ENCODE results near the gene FAM25A. TPM values are rescaled to one million over a fixed set of nuclear protein-coding genes. Genes with fewer than 3 reads are reported as not detected.
"Not testable (repeated sequence)": the region's sequence is repeated elsewhere in the genome, so short reads cannot be mapped to it uniquely, and the experiment has no call there.

Gene FAM25A
- total and polyA plus RNA-seq, 7 donors: 0.82 TPM; not detected in 6

- DNase-seq (no peak), ATAC-seq (no peak)
- no peaks in the 10 kb centered on the region for H3K9me3 ChIP-seq
- peaks cover 0 to 19% of the 10 kb centered on the region in 2 donors for H3K36me3 ChIP-seq (ENCODE audit: insufficient read depth in 1 of 2, low read depth in 1 of 2)
- H3K27ac ChIP-seq: no peak overlapping the region
- no peak for TF ChIP-seq CTCF (IDR thresholded peaks at IDR 0.05)
- no peak overlapping the region for H3K4me3 ChIP-seq
- WGBS, 3 donors: 95 to 99% (median 96%) methylated on average over 2 of the region's 2 CpGs
- no peaks in the 10 kb centered on the region for H3K27me3 ChIP-seq (ENCODE audit: insufficient read depth in 3 of 3, low read length in 2 of 3)
- intact Hi-C loops (cut with DNase I): no loop called here
- peaks cover 12% of the 10 kb centered on the region for H3K4me1 ChIP-seq
Measured at GRCh38 chr10:86992929-86993328, 27.2 kb upstream of the FAM25A start.

GRCh38 chr10:86999802-87000403 is 20.2 kb upstream of the FAM25A start:
- H3K4me3 ChIP-seq; H3K27me3 ChIP-seq (ENCODE audit: insufficient read depth in 3 of 3, low read length in 2 of 3); H3K27ac ChIP-seq; H3K9me3 ChIP-seq; intact Hi-C loops (cut with DNase I); H3K4me1 ChIP-seq; H3K36me3 ChIP-seq (ENCODE audit: insufficient read depth in 1 of 2, low read depth in 1 of 2); ATAC-seq; DNase-seq: not testable (repeated sequence)
- 80 to 85% (median 83%) methylated on average over 6 of the region's 6 CpGs for WGBS, 3 donors

- no peak overlapping the region for H3K4me3 ChIP-seq
- DNase-seq (no peak), ATAC-seq (no peak)
- H3K27ac ChIP-seq: no peak overlapping the region
- intact Hi-C loops (cut with DNase I): no loop called here
- 66 to 79% (median 70%) methylated on average over 3 of the region's 3 CpGs for WGBS, 3 donors
- no peaks in the 10 kb centered on the region for H3K9me3 ChIP-seq
- H3K4me1 ChIP-seq: no peaks in the 10 kb centered on the region
- no peak for TF ChIP-seq CTCF (IDR thresholded peaks at IDR 0.05)
- H3K27me3 ChIP-seq (ENCODE audit: insufficient read depth in 3 of 3, low read length in 2 of 3): no peaks in the 10 kb centered on the region
- H3K36me3 ChIP-seq (ENCODE audit: insufficient read depth in 1 of 2, low read depth in 1 of 2): no peaks in the 10 kb centered on the region
Measured at GRCh38 chr10:87000491-87000890, 19.6 kb upstream of the FAM25A start.

- 67 to 80% (median 76%) methylated on average over 1 of the region's 1 CpG for WGBS, 3 donors
- not testable (repeated sequence) for ATAC-seq
Measured at GRCh38 chr10:87007124-87007523, 13.0 kb upstream of the FAM25A start.

GRCh38 chr10:87007674-87008073 is 12.4 kb upstream of the FAM25A start:
- H3K27ac ChIP-seq; intact Hi-C loops (cut with DNase I); H3K36me3 ChIP-seq (ENCODE audit: insufficient read depth in 1 of 2, low read depth in 1 of 2); DNase-seq; H3K4me1 ChIP-seq; ATAC-seq; H3K9me3 ChIP-seq; H3K4me3 ChIP-seq; H3K27me3 ChIP-seq (ENCODE audit: insufficient read depth in 3 of 3, low read length in 2 of 3): not testable (repeated sequence)
- 91 to 95% (median 95%) methylated on average over 6 of the region's 6 CpGs for WGBS, 3 donors

More at GRCh38 chr10:87007124-87007523, 13.0 kb upstream of the FAM25A start:
- H3K4me3 ChIP-seq; H3K27me3 ChIP-seq (ENCODE audit: insufficient read depth in 3 of 3, low read length in 2 of 3); intact Hi-C loops (cut with DNase I); H3K27ac ChIP-seq; DNase-seq; H3K36me3 ChIP-seq (ENCODE audit: insufficient read depth in 1 of 2, low read depth in 1 of 2); H3K9me3 ChIP-seq; H3K4me1 ChIP-seq: not testable (repeated sequence)

GRCh38 chr10:87008303-87008702 is 11.8 kb upstream of the FAM25A start:
- H3K9me3 ChIP-seq; intact Hi-C loops (cut with DNase I); H3K36me3 ChIP-seq (ENCODE audit: insufficient read depth in 1 of 2, low read depth in 1 of 2); H3K27ac ChIP-seq; ATAC-seq; H3K4me1 ChIP-seq; H3K27me3 ChIP-seq (ENCODE audit: insufficient read depth in 3 of 3, low read length in 2 of 3); DNase-seq; H3K4me3 ChIP-seq: not testable (repeated sequence)
- 96 to 100% (median 96%) methylated on average over 7 of the region's 7 CpGs for WGBS, 3 donors

- H3K36me3 ChIP-seq (ENCODE audit: insufficient read depth in 1 of 2, low read depth in 1 of 2); H3K9me3 ChIP-seq; H3K27ac ChIP-seq; H3K27me3 ChIP-seq (ENCODE audit: insufficient read depth in 3 of 3, low read length in 2 of 3); intact Hi-C loops (cut with DNase I); H3K4me1 ChIP-seq; ATAC-seq: not testable (repeated sequence)
- H3K4me3 ChIP-seq: peak overlapping the region; percentile 7
- peak; percentile 28 to 60 for DNase-seq
- WGBS, 3 donors: 30 to 56% (median 34%) methylated on average over 12 to 18 of the region's 18 CpGs
Measured at GRCh38 chr10:87009134-87009696, 10.9 kb upstream of the FAM25A start.

- ATAC-seq; H3K4me3 ChIP-seq; DNase-seq; H3K9me3 ChIP-seq; H3K27me3 ChIP-seq (ENCODE audit: insufficient read depth in 3 of 3, low read length in 2 of 3); H3K27ac ChIP-seq; H3K4me1 ChIP-seq; H3K36me3 ChIP-seq (ENCODE audit: insufficient read depth in 1 of 2, low read depth in 1 of 2); intact Hi-C loops (cut with DNase I): not testable (repeated sequence)
- 79 to 82% (median 82%) methylated on average over 2 to 3 of the region's 3 CpGs for WGBS, 3 donors
Measured at GRCh38 chr10:87013528-87013927, 6.6 kb upstream of the FAM25A start.

GRCh38 chr10:87014986-87015716 is 4.9 kb upstream of the FAM25A start:
- H3K27ac ChIP-seq; intact Hi-C loops (cut with DNase I); H3K4me1 ChIP-seq; H3K27me3 ChIP-seq (ENCODE audit: insufficient read depth in 3 of 3, low read length in 2 of 3); H3K9me3 ChIP-seq; DNase-seq; H3K36me3 ChIP-seq (ENCODE audit: insufficient read depth in 1 of 2, low read depth in 1 of 2); ATAC-seq; H3K4me3 ChIP-seq: not testable (repeated sequence)
- 66 to 79% (median 69%) methylated on average over 9 of the region's 10 CpGs for WGBS, 3 donors
